ENCODE data around the gene ERC1.

DNA sequence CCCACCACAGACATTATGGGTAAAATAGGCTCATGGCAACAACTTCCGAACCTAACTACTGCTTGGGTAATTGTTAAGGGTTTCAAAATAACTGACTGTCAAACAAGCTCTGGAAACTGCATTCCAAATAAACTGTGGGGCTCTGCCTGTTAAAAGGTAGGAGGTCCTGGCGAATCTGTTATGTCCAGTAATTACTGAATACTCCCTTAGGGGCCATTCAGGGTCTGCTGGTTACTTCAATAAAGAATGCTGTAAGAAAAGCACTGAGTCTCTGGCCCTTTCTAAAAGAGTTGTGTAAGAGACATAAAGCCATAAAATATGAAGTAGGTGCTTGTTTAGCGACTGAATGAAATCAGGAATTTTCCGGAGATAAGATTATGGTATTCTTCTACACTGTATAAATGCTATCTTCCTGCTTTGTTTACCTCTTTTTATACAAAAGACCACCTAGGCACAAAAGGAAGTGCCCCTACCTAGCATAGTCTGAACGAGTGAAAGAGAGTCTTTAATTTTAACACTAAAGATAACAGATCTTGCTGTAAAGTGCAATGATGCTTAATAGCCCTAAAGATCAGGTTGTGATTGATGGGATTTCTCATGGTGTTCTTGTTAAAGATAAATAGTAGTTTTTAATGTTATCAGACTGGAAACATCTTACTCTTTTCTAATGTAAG, 475.6 kb downstream of the ERC1 start:
- TF ChIP-seq GATA2 (IDR thresholded peaks at IDR 0.05; ENCODE audit: low read depth, low read length) = no peak
- no peak for TF ChIP-seq GATA3 (IDR thresholded peaks at IDR 0.05; ENCODE audit: low read depth, low read length)
